Glutamatergic neuron (in vitro differentiated cells): ENCODE results near the gene NELL2. TPM values are rescaled to one million over a fixed set of nuclear protein-coding genes. Genes with fewer than 3 reads are reported as not detected.

ENCODE experiments used
- DNase-seq: peaks from one replicate; pipeline ENCODE4 v3.0.0; 2022
- H3K27ac Mint-ChIP-seq: one replicate; pipeline ENCODE4 v1.8.0; 2020; ENCODE audit warnings: mild to moderate bottlenecking, mixed read lengths, inconsistent platforms; ENCODE audit not compliant: unreplicated experiment
- H3K27me3 Mint-ChIP-seq: one replicate; pipeline ENCODE4 v1.8.0; 2020; ENCODE audit warnings: mild to moderate bottlenecking, moderate library complexity, mixed read lengths, inconsistent platforms; ENCODE audit not compliant: unreplicated experiment
- H3K36me3 Mint-ChIP-seq: one replicate; pipeline ENCODE4 v1.8.0; 2020; ENCODE audit warnings: mild to moderate bottlenecking, mixed read lengths, inconsistent platforms; ENCODE audit not compliant: unreplicated experiment
- H3K4me1 Mint-ChIP-seq: one replicate; pipeline ENCODE4 v1.8.0; 2020; ENCODE audit warnings: mild to moderate bottlenecking, low read depth, mixed read lengths, inconsistent platforms; ENCODE audit not compliant: unreplicated experiment
- H3K4me3 Mint-ChIP-seq: one replicate; pipeline ENCODE4 v1.8.0; 2020; ENCODE audit warnings: mild to moderate bottlenecking, mixed read lengths, inconsistent platforms; ENCODE audit not compliant: unreplicated experiment
- H3K9me3 Mint-ChIP-seq: one replicate; pipeline ENCODE4 v1.8.0; 2020; ENCODE audit warnings: mild to moderate bottlenecking, moderate library complexity, mixed read lengths, inconsistent platforms; ENCODE audit not compliant: unreplicated experiment
- CTCF ChIP-seq: fragments of 200-600 bp; sonication (generic); IDR thresholded peaks from one replicate; pipeline ENCODE4 v1.5.0; 2021; ENCODE audit not compliant: partially characterized antibody, unreplicated experiment
- total RNA-seq: library from RNA; stranded (reverse); fragmentation: NEBNext Ultra II Directional; extraction: Animal tissue kit (Norgen Biotek cat#: 25700); gene quantifications from one replicate; pipeline ENCODE4 v1.2.1, GENCODE V29; 2021; ENCODE audit not compliant: unreplicated experiment

NELL2 gene
- total RNA-seq, 1 donor from 2014 or later = 140 TPM

DNA sequence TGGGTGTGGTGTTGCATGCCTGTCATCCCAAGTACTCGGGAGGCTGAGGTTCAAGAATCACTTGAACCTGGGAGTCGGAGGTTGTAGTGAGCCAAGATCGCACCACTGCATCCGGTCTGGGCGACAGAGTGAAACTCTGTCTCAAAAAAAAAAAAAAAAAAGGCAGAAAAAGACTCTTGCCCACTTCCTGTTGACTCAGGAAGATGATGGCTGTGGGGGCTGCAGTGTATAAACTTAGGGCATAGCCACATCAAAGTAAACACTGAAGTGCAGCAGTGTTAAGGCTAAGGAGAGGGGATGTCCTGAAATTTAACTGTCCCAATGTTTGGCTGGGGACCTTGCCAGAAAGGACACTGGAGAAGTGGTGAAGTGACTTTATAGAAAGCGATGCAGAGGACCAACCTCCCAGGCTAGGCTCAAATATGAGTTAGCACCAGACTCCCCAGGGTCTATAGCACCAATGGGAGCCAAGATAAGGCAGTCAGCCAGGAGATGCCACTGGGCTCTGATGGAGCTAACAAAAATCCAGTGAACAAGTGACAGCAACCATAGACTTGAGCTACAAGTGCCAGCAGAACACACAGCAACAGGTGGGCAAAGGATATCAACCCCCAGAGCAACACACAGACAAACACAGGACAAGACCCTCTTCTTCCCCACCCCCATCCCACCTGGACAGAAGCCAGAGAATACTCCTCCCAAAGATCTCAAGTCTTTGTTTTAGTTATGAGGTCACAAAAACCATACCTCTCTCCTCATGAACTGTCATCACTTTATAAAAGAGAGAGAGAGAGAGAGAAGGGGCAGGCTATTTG lies 28.0 kb downstream of the NELL2 start:
- DNase-seq = no peak

GRCh38 chr12:44847403-44847802 lies 28.7 kb downstream of the NELL2 start:
- Mint-ChIP-seq H3K36me3 (no peaks in the 10 kb centered on the region), H3K9me3 (peaks cover 2% of the 10 kb centered on the region), H3K27ac (no peak overlapping the region), H3K27me3 (no peaks in the 10 kb centered on the region), H3K4me1 (peaks cover 24% of the 10 kb centered on the region), H3K4me3 (no peak overlapping the region)
- no peak for DNase-seq
- no peak for TF ChIP-seq CTCF

More for the DNA sequence above, 28.0 kb downstream of the NELL2 start:
- H3K9me3 Mint-ChIP-seq = peaks cover 2% of the 10 kb centered on the region
- H3K27me3 Mint-ChIP-seq = no peaks in the 10 kb centered on the region
- TF ChIP-seq CTCF = no peak
- H3K27ac Mint-ChIP-seq = no peak overlapping the region
- peaks cover 22% of the 10 kb centered on the region for H3K4me1 Mint-ChIP-seq
- no peak overlapping the region for H3K4me3 Mint-ChIP-seq
- H3K36me3 Mint-ChIP-seq = no peaks in the 10 kb centered on the region

DNA sequence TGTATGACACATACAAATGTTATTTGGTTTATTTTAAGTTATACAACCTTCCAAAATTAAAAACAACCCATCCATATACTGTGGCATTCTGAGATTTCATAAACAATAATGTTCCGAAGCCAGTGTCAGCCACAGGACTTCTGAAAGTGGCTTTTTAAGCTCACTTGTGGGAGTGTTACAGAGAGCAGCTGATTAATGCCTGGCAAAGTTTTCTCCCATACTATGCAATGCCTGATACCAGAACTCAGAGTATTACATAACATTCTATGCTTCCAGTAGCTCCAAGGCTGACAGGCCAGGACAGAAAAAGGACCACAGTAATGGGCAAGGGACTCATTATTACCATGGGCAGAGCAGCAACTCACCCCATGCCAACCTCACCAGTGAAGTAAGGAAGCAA lies 29.3 kb downstream of the NELL2 start:
- DNase-seq = no peak
- peaks cover 19% of the 10 kb centered on the region for H3K4me1 Mint-ChIP-seq

GRCh38 chr12:44842669-44843068 lies 33.4 kb downstream of the NELL2 start:
- Mint-ChIP-seq H3K4me1 (peaks cover 16% of the 10 kb centered on the region), H3K27me3 (no peaks in the 10 kb centered on the region), H3K27ac (peak overlapping the region; percentile 20), H3K36me3 (no peaks in the 10 kb centered on the region), H3K4me3 (no peak overlapping the region), H3K9me3 (peaks cover 2% of the 10 kb centered on the region)
- TF ChIP-seq CTCF = no peak
- DNase-seq = no peak

More for the DNA sequence above, 29.3 kb downstream of the NELL2 start:
- Mint-ChIP-seq H3K4me3 (no peak overlapping the region), H3K9me3 (peaks cover 2% of the 10 kb centered on the region), H3K27ac (no peak overlapping the region), H3K27me3 (no peaks in the 10 kb centered on the region), H3K36me3 (no peaks in the 10 kb centered on the region)
- TF ChIP-seq CTCF = no peak

DNA sequence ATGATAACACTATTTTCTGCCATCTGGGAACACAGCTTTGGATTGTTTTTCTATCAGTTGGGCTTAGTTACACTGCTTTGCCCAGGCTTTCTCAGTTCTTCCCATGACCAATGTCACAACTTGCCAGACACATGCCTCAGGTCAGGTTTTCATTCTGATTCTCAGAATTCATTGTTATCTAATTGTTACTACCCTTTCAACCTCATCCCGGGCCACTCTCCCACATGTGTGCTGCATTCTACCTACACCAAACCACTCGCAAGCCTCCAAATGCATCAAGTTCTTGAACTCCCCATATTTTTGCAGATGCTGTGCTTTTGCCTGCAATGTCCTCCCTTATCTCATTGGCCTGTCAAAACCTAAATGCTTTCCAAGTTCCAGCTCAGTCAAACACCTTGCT lies 36.3 kb downstream of the NELL2 start:
- no peak overlapping the region for H3K27ac Mint-ChIP-seq
- no peak for TF ChIP-seq CTCF
- no peak overlapping the region for H3K4me3 Mint-ChIP-seq
- H3K36me3 Mint-ChIP-seq = no peaks in the 10 kb centered on the region
- no peak for DNase-seq
- H3K4me1 Mint-ChIP-seq = peaks cover 14% of the 10 kb centered on the region
- no peaks in the 10 kb centered on the region for H3K9me3 Mint-ChIP-seq
- H3K27me3 Mint-ChIP-seq = no peaks in the 10 kb centered on the region
